T-helper 2 cell treated with Interferon-gamma antibody and Interleukin-4, amounts not matched to agents 5 μg/mL and 100 μg/mL, for 36 hours (primary cell): ENCODE data around the gene NEK1.
A peak's percentile ranks its signal among the peaks of the same experiment; 100 is the strongest.
"Not testable (repeated sequence)": the region's sequence is repeated elsewhere in the genome, so short reads cannot be mapped to it uniquely, and the experiment has no call there.

ENCODE experiments used
- DNase-seq: peaks from one replicate; pipeline ENCODE4 v3.0.0; 2021; ENCODE audit warnings: low spot score
- H3K27ac Mint-ChIP-seq: one replicate; pipeline ENCODE4 v1.8.0; 2021; ENCODE audit warnings: mild to moderate bottlenecking, mixed read lengths
- H3K27me3 Mint-ChIP-seq: one replicate; pipeline ENCODE4 v1.8.0; 2021; ENCODE audit warnings: low read depth, mixed read lengths
- H3K36me3 Mint-ChIP-seq: one replicate; pipeline ENCODE4 v1.8.0; 2021; ENCODE audit warnings: low read depth, mixed read lengths
- H3K4me1 Mint-ChIP-seq: one replicate; pipeline ENCODE4 v1.8.0; 2021; ENCODE audit warnings: low read depth, mixed read lengths
- H3K4me3 Mint-ChIP-seq: one replicate; pipeline ENCODE4 v1.8.0; 2022; ENCODE audit warnings: mild to moderate bottlenecking, moderate library complexity, mixed read lengths
- H3K9me3 Mint-ChIP-seq: one replicate; pipeline ENCODE4 v1.8.0; 2021; ENCODE audit warnings: mixed read lengths

Gene NEK1

GRCh38 chr4:169601016-169601771 lies 11.2 kb downstream of the NEK1 start:
- H3K27ac Mint-ChIP-seq = peak overlapping the region; percentile 28
- peaks cover 35% of the 10 kb centered on the region for H3K4me1 Mint-ChIP-seq
- no peaks in the 10 kb centered on the region for H3K27me3 Mint-ChIP-seq

GRCh38 chr4:169594560-169595195 lies 17.7 kb downstream of the NEK1 start:
- H3K36me3 Mint-ChIP-seq = peaks cover 12% of the 10 kb centered on the region
- H3K27me3 Mint-ChIP-seq = no peaks in the 10 kb centered on the region
- no peaks in the 10 kb centered on the region for H3K9me3 Mint-ChIP-seq
- no peak overlapping the region for H3K4me3 Mint-ChIP-seq
- no peak overlapping the region for H3K27ac Mint-ChIP-seq
- H3K4me1 Mint-ChIP-seq = peaks cover 1% of the 10 kb centered on the region
- no peak for DNase-seq

More at GRCh38 chr4:169601016-169601771, 11.2 kb downstream of the NEK1 start:
- Mint-ChIP-seq H3K4me3 (no peak overlapping the region), H3K36me3 (peaks cover 20% of the 10 kb centered on the region), H3K9me3 (no peaks in the 10 kb centered on the region)
- DNase-seq = no peak

- Mint-ChIP-seq H3K4me1 (peaks cover 1% of the 10 kb centered on the region), H3K27me3 (no peaks in the 10 kb centered on the region), H3K4me3 (no peak overlapping the region), H3K9me3 (no peaks in the 10 kb centered on the region), H3K36me3 (peaks cover 14% of the 10 kb centered on the region), H3K27ac (no peak overlapping the region)
- DNase-seq = no peak
These were observed 19.3 kb downstream of the NEK1 start for GRCh38 chr4:169593050-169593560.

- H3K36me3 Mint-ChIP-seq = peaks cover 28% of the 10 kb centered on the region
- H3K4me1 Mint-ChIP-seq = peaks cover 8% of the 10 kb centered on the region
- no peak for DNase-seq
- no peaks in the 10 kb centered on the region for H3K9me3 Mint-ChIP-seq
- no peaks in the 10 kb centered on the region for H3K27me3 Mint-ChIP-seq
- H3K4me3 Mint-ChIP-seq = no peak overlapping the region
- no peak overlapping the region for H3K27ac Mint-ChIP-seq
These were observed 28.8 kb downstream of the NEK1 start for GRCh38 chr4:169583563-169583962.

- Mint-ChIP-seq H3K4me3 (no peak overlapping the region), H3K27ac (no peak overlapping the region), H3K36me3 (peaks cover 28% of the 10 kb centered on the region), H3K9me3 (no peaks in the 10 kb centered on the region), H3K27me3 (no peaks in the 10 kb centered on the region), H3K4me1 (peaks cover 8% of the 10 kb centered on the region)
- DNase-seq = no peak
These were observed 29.7 kb downstream of the NEK1 start for GRCh38 chr4:169582706-169583105.

- H3K4me3 Mint-ChIP-seq = no peak overlapping the region
- peaks cover 28% of the 10 kb centered on the region for H3K36me3 Mint-ChIP-seq
- no peak overlapping the region for H3K27ac Mint-ChIP-seq
- no peak for DNase-seq
- H3K9me3 Mint-ChIP-seq = no peaks in the 10 kb centered on the region
- peaks cover 8% of the 10 kb centered on the region for H3K4me1 Mint-ChIP-seq
- no peaks in the 10 kb centered on the region for H3K27me3 Mint-ChIP-seq
These were observed 30.2 kb downstream of the NEK1 start for GRCh38 chr4:169582203-169582602.

- no peak for DNase-seq
- H3K27ac Mint-ChIP-seq = no peak overlapping the region
- no peak overlapping the region for H3K4me3 Mint-ChIP-seq
These were observed 38.5 kb downstream of the NEK1 start for GRCh38 chr4:169573889-169574288.

GRCh38 chr4:169571435-169571834 lies 40.9 kb downstream of the NEK1 start:
- Mint-ChIP-seq H3K4me1 (peaks cover 8% of the 10 kb centered on the region), H3K27me3 (no peaks in the 10 kb centered on the region), H3K4me3 (no peak overlapping the region), H3K36me3 (peaks cover 30% of the 10 kb centered on the region), H3K27ac (no peak overlapping the region), H3K9me3 (no peaks in the 10 kb centered on the region)
- no peak for DNase-seq

More at GRCh38 chr4:169573889-169574288, 38.5 kb downstream of the NEK1 start:
- peaks cover 6% of the 10 kb centered on the region for H3K4me1 Mint-ChIP-seq
- no peaks in the 10 kb centered on the region for H3K9me3 Mint-ChIP-seq
- H3K36me3 Mint-ChIP-seq = peaks cover 30% of the 10 kb centered on the region
- no peaks in the 10 kb centered on the region for H3K27me3 Mint-ChIP-seq

GRCh38 chr4:169571012-169571411 lies 41.4 kb downstream of the NEK1 start:
- not testable (repeated sequence) for H3K4me3 Mint-ChIP-seq, H3K9me3 Mint-ChIP-seq, H3K4me1 Mint-ChIP-seq, DNase-seq, H3K27me3 Mint-ChIP-seq, H3K27ac Mint-ChIP-seq
- H3K36me3 Mint-ChIP-seq = peaks cover 31% of the 10 kb centered on the region

- Mint-ChIP-seq H3K36me3 (peaks cover 30% of the 10 kb centered on the region), H3K4me1 (peaks cover 14% of the 10 kb centered on the region)
- not testable (repeated sequence) for DNase-seq, H3K27me3 Mint-ChIP-seq, H3K27ac Mint-ChIP-seq, H3K4me3 Mint-ChIP-seq, H3K9me3 Mint-ChIP-seq
These were observed 42.1 kb downstream of the NEK1 start for GRCh38 chr4:169570266-169570665.

- not testable (repeated sequence) for H3K27ac Mint-ChIP-seq, H3K9me3 Mint-ChIP-seq, H3K4me3 Mint-ChIP-seq, H3K27me3 Mint-ChIP-seq, DNase-seq
- Mint-ChIP-seq H3K4me1 (peaks cover 14% of the 10 kb centered on the region), H3K36me3 (peaks cover 22% of the 10 kb centered on the region)
These were observed 43.2 kb downstream of the NEK1 start for GRCh38 chr4:169569188-169569587.

GRCh38 chr4:169567916-169568315 lies 44.5 kb downstream of the NEK1 start:
- Mint-ChIP-seq H3K9me3 (no peaks in the 10 kb centered on the region), H3K4me3 (no peak overlapping the region), H3K36me3 (peaks cover 13% of the 10 kb centered on the region), H3K4me1 (peaks cover 7% of the 10 kb centered on the region), H3K27ac (no peak overlapping the region), H3K27me3 (no peaks in the 10 kb centered on the region)
- DNase-seq = no peak

- H3K4me1 Mint-ChIP-seq = peaks cover 7% of the 10 kb centered on the region
- H3K27ac Mint-ChIP-seq = peak overlapping the region; percentile 31
- peaks cover 6% of the 10 kb centered on the region for H3K36me3 Mint-ChIP-seq
- H3K9me3 Mint-ChIP-seq = no peaks in the 10 kb centered on the region
- DNase-seq = no peak
- no peaks in the 10 kb centered on the region for H3K27me3 Mint-ChIP-seq
- H3K4me3 Mint-ChIP-seq = no peak overlapping the region
These were observed 46.2 kb downstream of the NEK1 start for GRCh38 chr4:169566021-169566818.

- Mint-ChIP-seq H3K27ac (no peak overlapping the region), H3K27me3 (no peaks in the 10 kb centered on the region), H3K9me3 (no peaks in the 10 kb centered on the region), H3K36me3 (peaks cover 4% of the 10 kb centered on the region), H3K4me3 (no peak overlapping the region), H3K4me1 (peaks cover 7% of the 10 kb centered on the region)
- no peak for DNase-seq
These were observed 46.8 kb downstream of the NEK1 start for GRCh38 chr4:169565606-169566005.
